PC-9 (cell line): Measurements from ENCODE around the gene TTLL7. TPM values are rescaled to one million over a fixed set of nuclear protein-coding genes. Genes with fewer than 3 reads are reported as not detected.
A peak's percentile ranks its signal among the peaks of the same experiment; 100 is the strongest.

Experiments used
- BruUV-seq: library from RNA; stranded (reverse); fragments of 400-500 nt; replicated peaks from 2 replicates; lab custom pipeline; 2021; lab: Mats Ljungman, UMichigan
- CTCF ChIA-PET: fragments of 300-600 bp; sonication (Branson Sonifier 250); formaldehyde crosslinking; loops from one replicate; lab custom pipeline; 2022; ENCODE audit warnings: antibody characterized with exemption; lab: Charles Lee
- POLR2A ChIA-PET: fragments of 300-600 bp; sonication (Branson Sonifier 250); formaldehyde crosslinking; loops from one replicate; lab custom pipeline; 2022; ENCODE audit warnings: antibody characterized with exemption; ENCODE audit not compliant: unreplicated experiment; lab: Charles Lee
- DNase-seq, 2 experiments: peaks; one replicate each; pipeline versions ENCODE4 v3.0.0 to v3.0.0-alpha.2; 2015 to 2022; ENCODE audit warnings: mixed read lengths in 1 of 2
- H2AFZ ChIP-seq: fragments of 200-600 bp; sonication (generic); 2 replicates; pipeline ENCODE4 v1.8.1; 2017; ENCODE audit warnings: antibody characterized with exemption
- H3F3A ChIP-seq: fragments of 200-600 bp; sonication (generic); 2 replicates; pipeline ENCODE4 v1.8.1; 2017; ENCODE audit warnings: antibody characterized with exemption, mild to moderate bottlenecking, low read depth; ENCODE audit not compliant: insufficient read depth
- H3K27ac ChIP-seq: fragments of 200-600 bp; sonication (generic); 2 replicates; pipeline ENCODE4 v1.6.1; 2016; ENCODE audit warnings: mixed run types
- H3K27me3 ChIP-seq: fragments of 200-600 bp; sonication (generic); 2 replicates; pipeline ENCODE4 v1.6.1; 2016; ENCODE audit warnings: low read depth, mixed run types; ENCODE audit not compliant: insufficient read depth
- H3K36me3 ChIP-seq: fragments of 200-600 bp; sonication (generic); 2 replicates; pipeline ENCODE4 v1.6.1; 2016; ENCODE audit warnings: low read depth, mixed run types
- H3K4me1 ChIP-seq: fragments of 200-600 bp; sonication (generic); replicated peaks from 2 replicates; pipeline ENCODE4 v1.6.1; 2016; ENCODE audit warnings: mixed run types; ENCODE audit not compliant: insufficient read depth
- H3K4me2 ChIP-seq: fragments of 200-600 bp; sonication (generic); 2 replicates; pipeline ENCODE4 v1.6.1; 2017; ENCODE audit warnings: mixed run types
- H3K4me3 ChIP-seq: fragments of 200-600 bp; sonication (generic); 2 replicates; pipeline ENCODE4 v1.6.1; 2016; ENCODE audit warnings: mixed run types
- H3K79me2 ChIP-seq: fragments of 200-600 bp; sonication (generic); 2 replicates; pipeline ENCODE4 v1.6.1; 2017; ENCODE audit warnings: low read depth, mixed run types
- H3K9me2 ChIP-seq: fragments of 200-600 bp; sonication (generic); 2 replicates; pipeline ENCODE4 v1.8.1; 2017; ENCODE audit warnings: mild to moderate bottlenecking; ENCODE audit not compliant: insufficient read depth
- H3K9me3 ChIP-seq: fragments of 200-600 bp; sonication (generic); 2 replicates; pipeline ENCODE4 v1.8.1; 2016; ENCODE audit warnings: low read depth; ENCODE audit not compliant: insufficient read depth
- H4K20me1 ChIP-seq: fragments of 200-600 bp; sonication (generic); 2 replicates; pipeline ENCODE4 v1.8.1; 2017; ENCODE audit not compliant: insufficient read depth
- EZH2 ChIP-seq: fragments of 200-600 bp; sonication (generic); IDR thresholded peaks from 2 replicates; pipeline ENCODE4 v1.8.0; 2017; ENCODE audit warnings: antibody characterized with exemption, low read depth
- intact Hi-C: fragments of 100-400 bp; cut with micrococcal nuclease; formaldehyde crosslinking; loops from one replicate; pipeline ENCODE4 v1.10.0; 2022; ENCODE audit not compliant: unreplicated experiment
- total RNA-seq: library from RNA; stranded (reverse); gene quantifications from 2 replicates; pipeline ENCODE4 v1.2.3, GENCODE V29; 2021
- TF ChIP-seq, protein P1 (sequence below): fragments of 200-600 bp; sonication (generic); conservative IDR thresholded peaks from 2 replicates; pipeline ENCODE4 v1.6.1; 2017; ENCODE audit warnings: mixed run types, antibody characterized with exemption, mild to moderate bottlenecking, moderate library complexity

The TTLL7 gene
- total RNA-seq, 1 experiment from 2014 or later = 4.1 TPM

DNA sequence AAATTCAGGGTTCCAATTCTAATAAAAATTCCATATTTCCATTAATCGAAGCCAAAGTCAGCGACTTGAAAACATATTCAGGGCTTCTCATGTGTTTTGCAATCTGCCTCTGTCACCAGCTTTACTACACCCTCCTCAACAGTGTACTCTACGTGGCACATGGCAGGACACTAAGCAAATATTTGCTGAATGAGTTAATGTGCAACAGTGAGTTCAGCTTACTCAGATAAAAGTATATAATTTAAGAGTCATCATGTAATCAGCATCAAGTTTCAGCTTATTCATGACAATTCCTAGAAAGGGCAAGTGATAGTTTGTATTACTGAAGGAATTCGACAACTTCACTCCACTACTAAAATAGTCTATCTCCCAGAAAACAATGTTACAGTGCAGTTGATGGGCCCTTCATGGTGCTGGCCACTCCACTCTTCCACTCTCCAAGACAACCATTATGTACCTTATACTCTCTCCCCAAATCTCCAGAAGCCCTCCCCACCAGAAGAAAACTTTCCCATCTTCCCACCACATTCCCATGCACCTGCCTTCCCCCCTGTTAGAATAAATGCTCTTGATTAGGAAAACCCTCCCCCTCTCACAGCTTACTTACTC, 97.3 kb downstream of the TTLL7 start:
- Histone ChIP-seq H3K27me3 (no peaks in the 10 kb centered on the region), H3K36me3 (no peaks in the 10 kb centered on the region), H3K9me3 (no peaks in the 10 kb centered on the region), H2AFZ (no peak overlapping the region), H4K20me1 (no peaks in the 10 kb centered on the region), H3K4me3 (no peak overlapping the region), H3K4me2 (peak overlapping the region; percentile 33), H3K4me1 (peaks cover 19% of the 10 kb centered on the region), H3K9me2 (no peaks in the 10 kb centered on the region), H3K79me2 (no peaks in the 10 kb centered on the region), H3F3A (peaks cover 7% of the 10 kb centered on the region), H3K27ac (no peak overlapping the region)
- BruUV-seq = no TSS peak
- intact Hi-C loops = loop anchor here (10.0 kb wide), 1 partner anchor 723 kb away; no protein-coding TSS in a partner anchor
- DNase-seq = peak; percentile 15 to 98
- ChIA-PET CTCF (no interaction called here), POLR2A (interaction anchor here (0.6 kb wide), 1 partner anchor 605 kb away, joined by 3 read pairs; the partner anchor contains the start of gene GNG5)
- TF ChIP-seq EZH2 = no peak
- TF ChIP-seq, protein P1, sequence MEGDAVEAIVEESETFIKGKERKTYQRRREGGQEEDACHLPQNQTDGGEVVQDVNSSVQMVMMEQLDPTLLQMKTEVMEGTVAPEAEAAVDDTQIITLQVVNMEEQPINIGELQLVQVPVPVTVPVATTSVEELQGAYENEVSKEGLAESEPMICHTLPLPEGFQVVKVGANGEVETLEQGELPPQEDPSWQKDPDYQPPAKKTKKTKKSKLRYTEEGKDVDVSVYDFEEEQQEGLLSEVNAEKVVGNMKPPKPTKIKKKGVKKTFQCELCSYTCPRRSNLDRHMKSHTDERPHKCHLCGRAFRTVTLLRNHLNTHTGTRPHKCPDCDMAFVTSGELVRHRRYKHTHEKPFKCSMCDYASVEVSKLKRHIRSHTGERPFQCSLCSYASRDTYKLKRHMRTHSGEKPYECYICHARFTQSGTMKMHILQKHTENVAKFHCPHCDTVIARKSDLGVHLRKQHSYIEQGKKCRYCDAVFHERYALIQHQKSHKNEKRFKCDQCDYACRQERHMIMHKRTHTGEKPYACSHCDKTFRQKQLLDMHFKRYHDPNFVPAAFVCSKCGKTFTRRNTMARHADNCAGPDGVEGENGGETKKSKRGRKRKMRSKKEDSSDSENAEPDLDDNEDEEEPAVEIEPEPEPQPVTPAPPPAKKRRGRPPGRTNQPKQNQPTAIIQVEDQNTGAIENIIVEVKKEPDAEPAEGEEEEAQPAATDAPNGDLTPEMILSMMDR = no peak

DNA sequence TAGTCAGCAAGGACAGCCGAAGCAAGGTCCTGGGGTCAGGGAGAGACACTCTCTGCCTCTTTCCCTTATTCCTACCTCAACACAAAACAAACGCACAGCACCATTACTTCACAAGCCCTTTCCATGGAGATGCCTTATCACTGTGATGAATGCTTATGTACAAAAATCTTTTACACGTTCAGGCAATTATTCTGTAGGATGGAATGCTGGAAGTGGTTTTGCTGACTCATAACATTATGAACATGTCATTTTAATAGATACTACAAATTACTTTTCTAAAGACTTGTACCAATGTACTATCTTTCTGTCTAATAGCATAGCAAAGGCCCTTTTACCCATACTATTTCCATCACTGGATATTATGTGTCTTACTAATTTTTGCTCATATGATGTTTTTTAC, 98.4 kb downstream of the TTLL7 start:
- Histone ChIP-seq H3K27ac (no peak overlapping the region), H3K9me3 (no peaks in the 10 kb centered on the region), H4K20me1 (no peaks in the 10 kb centered on the region), H3K4me3 (no peak overlapping the region), H2AFZ (no peak overlapping the region), H3K9me2 (no peaks in the 10 kb centered on the region), H3K79me2 (no peaks in the 10 kb centered on the region), H3F3A (peaks cover 7% of the 10 kb centered on the region), H3K4me1 (peaks cover 19% of the 10 kb centered on the region), H3K36me3 (no peaks in the 10 kb centered on the region), H3K4me2 (no peak overlapping the region), H3K27me3 (no peaks in the 10 kb centered on the region)
- intact Hi-C loops = loop anchor here (10.0 kb wide), 1 partner anchor 724 kb away; no protein-coding TSS in a partner anchor
- POLR2A ChIA-PET = no interaction called here
- CTCF ChIA-PET = no interaction called here
- no TSS peak for BruUV-seq
- TF ChIP-seq, protein P1 = no peak
- no peak for TF ChIP-seq EZH2
- peak in 1 of 2 experiments; percentile 41 for DNase-seq

DNA sequence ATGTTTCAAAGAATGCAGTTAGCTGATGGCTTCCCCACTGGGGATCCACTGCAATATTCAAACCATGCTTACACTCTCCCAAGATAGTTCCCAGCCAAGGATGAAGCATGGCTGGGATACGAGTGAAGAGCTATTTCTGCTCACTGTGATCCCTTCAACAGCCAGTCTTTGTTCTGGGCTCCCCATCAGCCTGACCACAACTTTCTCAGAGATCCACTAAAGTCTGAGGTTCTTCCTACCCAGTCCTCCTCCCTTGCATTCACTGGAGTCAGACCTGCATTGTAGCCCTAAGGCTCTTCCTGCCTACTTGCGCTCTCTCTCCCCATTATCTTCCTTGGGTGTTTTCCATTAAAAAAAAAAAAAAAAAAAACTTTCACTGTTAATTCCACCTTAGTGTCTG, 101.4 kb downstream of the TTLL7 start:
- BruUV-seq = no TSS peak
- ChIA-PET CTCF (no interaction called here), POLR2A (no interaction called here)
- Histone ChIP-seq H2AFZ (no peak overlapping the region), H3K36me3 (no peaks in the 10 kb centered on the region), H4K20me1 (no peaks in the 10 kb centered on the region), H3K4me3 (no peak overlapping the region), H3K4me2 (no peak overlapping the region), H3F3A (peaks cover 13% of the 10 kb centered on the region), H3K9me2 (no peaks in the 10 kb centered on the region), H3K9me3 (no peaks in the 10 kb centered on the region), H3K4me1 (peaks cover 19% of the 10 kb centered on the region), H3K27ac (no peak overlapping the region), H3K27me3 (no peaks in the 10 kb centered on the region), H3K79me2 (no peaks in the 10 kb centered on the region)
- intact Hi-C loops = no loop called here
- TF ChIP-seq, protein P1 = no peak
- TF ChIP-seq EZH2 = no peak
- DNase-seq = no peak
